Lower lobe of right lung (tissue), 2 donors: ENCODE measurements around the gene TTLL5. TPM values are rescaled to one million over a fixed set of nuclear protein-coding genes. Genes with fewer than 3 reads are reported as not detected.

Experiments used
- ATAC-seq, 2 donors: fragments of 200-7000 bp; cut with Tn5 transposase; one replicate each; pipeline ENCODE4 v1.9.1; 2020 to 2022; ENCODE audit warnings: mild to moderate bottlenecking in 2 of 2, moderate library complexity in 2 of 2
- DNase-seq: peaks from one replicate; pipeline ENCODE4 v3.0.0-alpha.2; 2020
- H3K27ac ChIP-seq: fragments of 200-600 bp; one replicate; pipeline ENCODE4 v1.8.0; 2022
- H3K27me3 ChIP-seq: fragments of 200-600 bp; one replicate; pipeline ENCODE4 v1.8.0; 2022; ENCODE audit warnings: low read depth
- H3K36me3 ChIP-seq: fragments of 200-600 bp; one replicate; pipeline ENCODE4 v1.8.0; 2022; ENCODE audit warnings: mild to moderate bottlenecking
- H3K4me1 ChIP-seq: fragments of 200-600 bp; one replicate; pipeline ENCODE4 v1.8.0; 2022
- H3K4me3 ChIP-seq: fragments of 200-600 bp; one replicate; pipeline ENCODE4 v1.8.0; 2022; ENCODE audit warnings: mild to moderate bottlenecking
- H3K9me3 ChIP-seq: fragments of 200-600 bp; one replicate; pipeline ENCODE4 v1.8.0; 2022
- CTCF ChIP-seq: fragments of 200-600 bp; IDR thresholded peaks from one replicate; pipeline ENCODE4 v1.8.0; 2022; ENCODE audit warnings: antibody characterized with exemption, mild to moderate bottlenecking
- intact Hi-C: fragments of 100-400 bp; cut with DNase I; formaldehyde crosslinking; loops from one replicate; pipeline ENCODE4 v1.11.0; 2022
- total RNA-seq: library from RNA; stranded (reverse); fragmentation: NEBNext Ultra II Directional; extraction: Animal tissue kit (Norgen Biotek cat#: 25700); gene quantifications from one replicate; pipeline ENCODE4 v1.2.1, GENCODE V29; 2021
- donor health status: DM: no; HTN: yes; CAD: no; lungs with severe emphysema.

TTLL5 gene
- total RNA-seq, 1 donor from 2014 or later: 32.6 TPM

GRCh38 chr14:75854111-75854799 lies 193.2 kb downstream of the TTLL5 start:
- Histone ChIP-seq H3K4me1 (no peaks in the 10 kb centered on the region), H3K27ac (no peak overlapping the region)

GRCh38 chr14:75857199-75857598 lies 196.2 kb downstream of the TTLL5 start:
- intact Hi-C loops: no loop called here
- no peak for ATAC-seq
- H3K27me3 ChIP-seq: no peaks in the 10 kb centered on the region
- DNase-seq: no peak
- H3K9me3 ChIP-seq: no peaks in the 10 kb centered on the region
- no peak overlapping the region for H3K27ac ChIP-seq
- H3K4me3 ChIP-seq: no peak overlapping the region
- H3K4me1 ChIP-seq: peaks cover 6% of the 10 kb centered on the region
- TF ChIP-seq CTCF: no peak
- H3K36me3 ChIP-seq: no peaks in the 10 kb centered on the region

More at GRCh38 chr14:75854111-75854799, 193.2 kb downstream of the TTLL5 start:
- intact Hi-C loops: no loop called here
- H3K27me3 ChIP-seq: no peaks in the 10 kb centered on the region
- no peak for TF ChIP-seq CTCF
- H3K36me3 ChIP-seq: no peaks in the 10 kb centered on the region
- DNase-seq (no peak), ATAC-seq (no peak)
- no peak overlapping the region for H3K4me3 ChIP-seq
- H3K9me3 ChIP-seq: no peaks in the 10 kb centered on the region

DNA sequence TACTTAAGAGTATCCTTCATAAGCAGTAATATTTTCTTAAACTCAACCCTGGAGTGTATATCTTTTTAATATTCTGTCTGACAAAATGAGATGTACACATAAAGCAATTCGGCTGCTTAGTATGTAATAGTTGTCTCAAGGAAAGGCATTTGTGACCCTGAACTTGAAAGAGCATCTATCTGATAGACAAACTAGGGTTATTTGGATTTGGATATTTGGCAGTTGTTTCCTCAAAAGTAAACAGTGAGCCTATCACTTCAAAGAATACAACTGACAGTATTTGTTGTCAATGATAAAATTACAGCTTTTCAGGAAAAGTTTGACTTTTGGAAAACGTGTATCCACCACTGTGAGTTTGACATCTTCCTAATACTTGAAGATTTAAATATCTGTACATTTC lies 197.3 kb downstream of the TTLL5 start:
- DNase-seq (no peak), ATAC-seq (no peak)
- TF ChIP-seq CTCF: no peak
- no peak overlapping the region for H3K4me3 ChIP-seq
- H3K36me3 ChIP-seq: no peaks in the 10 kb centered on the region
- intact Hi-C loops: no loop called here
- H3K27ac ChIP-seq: no peak overlapping the region
- H3K4me1 ChIP-seq: peaks cover 6% of the 10 kb centered on the region
- H3K27me3 ChIP-seq: no peaks in the 10 kb centered on the region
- no peaks in the 10 kb centered on the region for H3K9me3 ChIP-seq

- intact Hi-C loops: no loop called here
- Histone ChIP-seq H3K36me3 (no peaks in the 10 kb centered on the region), H3K4me1 (peaks cover 6% of the 10 kb centered on the region), H3K27me3 (no peaks in the 10 kb centered on the region), H3K9me3 (no peaks in the 10 kb centered on the region), H3K4me3 (no peak overlapping the region), H3K27ac (no peak overlapping the region)
- TF ChIP-seq CTCF: no peak
- no peak for ATAC-seq
- DNase-seq: no peak
Measured at GRCh38 chr14:75859746-75860145, 198.7 kb downstream of the TTLL5 start.

DNA sequence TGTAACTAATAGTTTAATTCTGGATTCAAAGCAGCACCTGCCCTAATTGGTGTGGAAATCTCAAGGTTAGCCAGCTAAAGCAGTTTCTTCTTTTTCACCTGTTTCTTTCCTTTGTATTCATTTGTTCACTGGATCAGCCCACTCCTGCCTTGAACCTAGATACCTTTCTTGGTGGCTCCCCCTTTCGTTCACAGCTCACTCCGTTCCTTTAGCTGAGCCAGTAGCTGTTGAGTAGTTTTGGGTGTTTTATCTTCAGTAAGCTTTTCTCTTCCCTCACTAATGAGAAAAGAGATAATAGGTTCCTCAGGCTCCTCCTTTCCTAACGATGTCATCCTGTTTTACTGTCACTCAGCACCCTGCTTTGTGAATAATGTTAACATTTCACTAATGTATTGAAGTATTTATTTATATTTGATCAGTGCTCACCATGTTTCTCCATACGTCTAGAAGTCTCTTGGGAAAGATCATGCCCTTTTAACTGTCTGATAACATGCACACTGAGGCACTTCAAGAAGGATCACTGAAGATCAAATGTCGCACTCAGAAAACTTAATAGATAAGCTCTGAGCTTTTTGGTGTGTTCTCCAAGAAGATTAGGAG lies 199.6 kb downstream of the TTLL5 start:
- no peak for TF ChIP-seq CTCF
- Histone ChIP-seq H3K9me3 (no peaks in the 10 kb centered on the region), H3K27me3 (no peaks in the 10 kb centered on the region), H3K27ac (no peak overlapping the region), H3K4me3 (no peak overlapping the region), H3K36me3 (no peaks in the 10 kb centered on the region), H3K4me1 (peaks cover 6% of the 10 kb centered on the region)
- intact Hi-C loops: no loop called here
- DNase-seq (no peak), ATAC-seq (no peak)
